ENCODE measurements around the gene MYO18B.

Gene MYO18B

DNA sequence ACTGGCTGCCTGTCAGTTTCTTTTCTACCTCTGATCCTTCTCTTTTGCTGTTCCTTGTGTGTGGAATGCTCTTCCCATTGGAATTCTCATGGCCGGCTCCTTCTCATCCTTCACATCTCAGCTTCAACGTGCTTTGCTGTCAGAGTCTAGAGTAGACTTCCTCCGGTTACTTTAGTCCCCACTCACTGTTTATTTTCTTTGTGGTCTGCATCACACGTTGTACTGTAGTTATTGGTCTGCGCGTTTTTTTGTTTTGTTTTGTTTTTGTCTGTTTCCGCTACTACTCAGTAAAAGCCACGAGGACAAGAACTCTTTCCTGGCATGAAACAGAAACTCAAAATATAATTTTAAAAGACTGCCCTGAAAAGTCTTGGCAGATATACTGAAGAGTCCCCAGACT, 305.9 kb downstream of the MYO18B start:
- DNase-seq (ENCODE audit: insufficient read length, low spot score) (no peak), FAIRE-seq (no peak)
- TF ChIP-seq SPI1 (IDR thresholded peaks at IDR 0.05; ENCODE audit: low read depth, low read length) (no peak), PAX5 (IDR thresholded peaks at IDR 0.05; ENCODE audit: insufficient read depth, low read length, severe bottlenecking) (no peak), TAF1 (IDR thresholded peaks at IDR 0.05; ENCODE audit: low read depth, low read length) (no peak), POU2F2 (IDR thresholded peaks at IDR 0.05; ENCODE audit: low read depth, low read length) (no peak), POLR2AphosphoS5 (IDR thresholded peaks at IDR 0.05; ENCODE audit: low read depth, low read length) (no peak), POLR2A (IDR thresholded peaks at IDR 0.05; ENCODE audit: low read depth, low read length) (no peak)

DNA sequence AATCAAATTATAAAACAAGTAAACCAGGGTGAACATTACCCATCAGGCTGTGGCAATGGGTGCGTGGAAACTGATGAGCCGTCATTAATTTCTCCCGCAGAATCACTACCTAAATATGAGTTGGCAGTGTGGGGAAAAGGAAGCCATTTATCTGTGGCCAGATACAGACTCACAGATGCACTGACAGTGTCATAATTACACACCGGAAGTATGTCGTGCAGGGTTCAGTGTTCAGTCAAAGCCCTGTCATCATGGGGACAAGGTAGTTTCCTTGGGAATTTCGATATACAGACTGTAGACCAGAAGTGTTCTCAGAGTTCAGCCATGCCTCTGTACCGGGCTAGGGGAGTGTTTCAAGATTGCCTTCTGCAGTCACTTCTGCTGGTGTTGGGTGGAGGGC, 308.1 kb downstream of the MYO18B start:
- FAIRE-seq, result no peak
- TF ChIP-seq SPI1 (IDR thresholded peaks at IDR 0.05; ENCODE audit: low read depth, low read length), result no peak
- no peak for DNase-seq (ENCODE audit: insufficient read length, low spot score)

DNA sequence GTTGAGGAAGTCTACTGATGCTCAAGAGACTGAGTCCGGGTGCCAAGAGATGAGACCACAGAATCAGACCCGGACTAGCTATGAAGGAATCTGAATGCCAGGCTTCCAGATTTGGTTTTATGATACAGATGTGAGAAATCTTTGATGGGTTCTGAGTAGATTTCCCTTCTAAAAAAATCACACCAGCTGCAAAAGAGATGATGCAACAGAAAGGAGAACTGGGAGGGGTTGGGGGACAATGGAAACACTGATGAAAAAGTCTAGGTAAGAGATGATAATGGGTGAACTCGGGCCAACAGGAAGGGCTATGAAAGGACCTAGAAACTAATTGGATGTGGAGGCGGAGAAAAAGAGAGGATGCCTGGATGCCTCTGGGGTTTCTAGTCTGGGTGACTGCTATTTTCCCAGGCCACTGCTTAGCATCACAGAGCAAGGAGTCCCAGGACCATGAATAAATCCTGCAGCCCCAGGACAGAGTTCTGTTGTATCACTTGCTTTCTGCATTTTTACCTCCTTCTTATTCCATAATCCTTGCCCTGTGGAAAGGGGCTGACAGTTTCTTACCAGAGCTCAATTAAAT, 311.8 kb downstream of the MYO18B start:
- TF ChIP-seq TAF1 (IDR thresholded peaks at IDR 0.05; ENCODE audit: low read depth, low read length), result no peak
- no peak for TF ChIP-seq POLR2AphosphoS5 (IDR thresholded peaks at IDR 0.05; ENCODE audit: low read depth, low read length)
- no peak for TF ChIP-seq SPI1 (IDR thresholded peaks at IDR 0.05; ENCODE audit: low read depth, low read length)
- no peak for TF ChIP-seq POLR2A (IDR thresholded peaks at IDR 0.05; ENCODE audit: low read depth, low read length)
- no peak for TF ChIP-seq PAX5 (IDR thresholded peaks at IDR 0.05; ENCODE audit: insufficient read depth, low read length, severe bottlenecking)
- FAIRE-seq (no peak), DNase-seq (ENCODE audit: insufficient read length, low spot score) (no peak)

DNA sequence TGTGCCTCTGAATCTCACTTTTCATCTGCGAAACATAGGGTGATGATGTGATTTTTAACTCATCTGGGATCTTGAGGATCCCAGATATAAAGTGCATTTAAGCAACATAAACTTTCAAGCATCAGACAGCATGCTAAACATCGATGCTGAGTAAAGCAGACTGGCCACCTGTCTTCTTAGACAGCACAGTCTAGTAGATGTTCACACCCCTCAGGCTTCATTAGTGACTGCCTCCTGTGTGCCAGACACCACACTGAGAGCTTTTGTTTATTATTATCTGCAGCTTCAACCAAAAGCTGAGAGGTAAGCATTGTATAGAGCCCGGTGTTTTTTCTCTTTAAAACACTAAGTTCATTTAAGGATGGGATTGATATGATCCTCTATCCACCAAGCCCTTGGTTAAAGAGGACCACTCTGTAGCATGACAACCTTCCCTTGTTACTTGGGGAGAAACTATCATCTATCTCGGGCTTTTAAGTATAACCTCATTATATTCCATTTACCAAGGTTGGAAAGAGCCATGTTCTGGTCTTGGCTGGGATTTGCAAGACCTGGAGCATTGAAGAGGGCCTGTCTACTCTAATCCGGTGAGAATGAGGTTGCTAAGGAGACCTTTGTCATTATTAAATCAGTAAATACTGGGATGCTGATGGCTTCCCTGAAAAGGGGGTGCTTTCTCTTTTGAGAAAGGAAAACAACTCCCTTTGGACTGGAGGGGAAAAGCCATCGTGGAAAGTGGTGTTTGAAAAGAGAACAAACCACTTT, 313.0 kb downstream of the MYO18B start:
- no peak for DNase-seq (ENCODE audit: insufficient read length, low spot score)
- TF ChIP-seq POLR2AphosphoS5 (IDR thresholded peaks at IDR 0.05; ENCODE audit: low read depth, low read length) (no peak), POLR2A (IDR thresholded peaks at IDR 0.05; ENCODE audit: low read depth, low read length) (no peak), PAX5 (IDR thresholded peaks at IDR 0.05; ENCODE audit: insufficient read depth, low read length, severe bottlenecking) (no peak), SPI1 (IDR thresholded peaks at IDR 0.05; ENCODE audit: low read depth, low read length) (no peak), TAF1 (IDR thresholded peaks at IDR 0.05; ENCODE audit: low read depth, low read length) (no peak), POU2F2 (IDR thresholded peaks at IDR 0.05; ENCODE audit: low read depth, low read length) (no peak)
- no peak for FAIRE-seq

DNA sequence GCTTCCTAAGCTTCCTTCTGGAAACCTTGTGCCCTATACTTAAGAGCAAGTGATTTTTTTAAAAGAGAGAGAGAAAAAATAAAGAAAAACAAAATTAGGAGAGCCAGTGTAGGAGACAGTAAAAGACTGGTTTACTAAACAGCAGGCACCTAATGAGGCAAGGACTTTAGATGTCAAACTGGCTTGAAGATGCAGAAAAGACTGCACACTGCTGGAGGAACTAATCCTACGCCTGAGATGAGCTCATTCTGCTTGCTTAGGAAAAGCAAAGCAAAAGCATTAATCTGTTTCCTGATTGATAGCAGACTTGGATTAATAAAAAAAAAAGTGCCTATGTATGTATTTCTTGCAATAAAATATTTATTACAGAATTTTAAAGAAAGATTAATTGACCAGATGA, 313.7 kb downstream of the MYO18B start:
- no peak for TF ChIP-seq PAX5 (IDR thresholded peaks at IDR 0.05; ENCODE audit: insufficient read depth, low read length, severe bottlenecking)
- no peak for TF ChIP-seq POU2F2 (IDR thresholded peaks at IDR 0.05; ENCODE audit: low read depth, low read length)
- TF ChIP-seq TAF1 (IDR thresholded peaks at IDR 0.05; ENCODE audit: low read depth, low read length), result no peak
- no peak for TF ChIP-seq POLR2AphosphoS5 (IDR thresholded peaks at IDR 0.05; ENCODE audit: low read depth, low read length)
- TF ChIP-seq SPI1 (IDR thresholded peaks at IDR 0.05; ENCODE audit: low read depth, low read length), result no peak
- no peak for TF ChIP-seq POLR2A (IDR thresholded peaks at IDR 0.05; ENCODE audit: low read depth, low read length)
- DNase-seq (ENCODE audit: insufficient read length, low spot score) (no peak), FAIRE-seq (no peak)

DNA sequence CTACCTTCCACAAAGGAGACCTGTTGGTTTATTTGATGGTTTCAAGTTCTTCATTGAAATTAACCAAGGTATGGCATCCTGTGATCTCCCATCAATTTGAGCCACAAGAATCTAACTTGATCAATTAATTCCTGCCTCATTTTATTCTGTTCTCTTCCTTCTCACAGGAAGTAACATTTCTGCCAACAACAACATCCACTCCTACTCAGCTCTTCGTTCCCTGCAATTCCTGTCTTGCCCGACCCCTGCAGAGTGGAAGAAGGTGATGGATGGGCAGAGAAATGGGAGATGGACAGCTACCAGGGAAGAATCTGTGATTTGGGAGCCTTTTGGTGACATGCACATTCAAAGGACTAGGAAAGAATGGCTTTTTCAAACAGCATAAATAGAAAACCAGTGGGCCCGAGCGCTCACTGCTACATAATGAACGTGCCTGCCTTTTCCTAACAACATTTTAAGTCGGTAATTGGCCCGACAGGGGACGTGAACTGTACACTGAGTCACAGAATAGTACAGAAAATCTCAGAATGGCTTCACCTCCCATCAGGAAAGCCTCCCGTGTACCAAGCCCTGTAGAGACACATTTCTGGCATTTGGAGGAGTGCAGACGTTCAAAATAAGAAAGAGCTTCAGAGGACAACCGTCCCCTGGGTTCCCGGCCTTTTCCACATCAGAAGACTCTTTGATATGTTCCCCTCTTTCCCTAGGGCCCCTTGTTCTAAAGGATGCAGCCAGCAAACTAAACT, 314.6 kb downstream of the MYO18B start:
- DNase-seq (ENCODE audit: insufficient read length, low spot score) (no peak), FAIRE-seq (no peak)
- TF ChIP-seq SPI1 (IDR thresholded peaks at IDR 0.05; ENCODE audit: low read depth, low read length) (no peak), POU2F2 (IDR thresholded peaks at IDR 0.05; ENCODE audit: low read depth, low read length) (no peak), POLR2A (IDR thresholded peaks at IDR 0.05; ENCODE audit: low read depth, low read length) (no peak), PAX5 (IDR thresholded peaks at IDR 0.05; ENCODE audit: insufficient read depth, low read length, severe bottlenecking) (no peak), TAF1 (IDR thresholded peaks at IDR 0.05; ENCODE audit: low read depth, low read length) (no peak), POLR2AphosphoS5 (IDR thresholded peaks at IDR 0.05; ENCODE audit: low read depth, low read length) (no peak)

- FAIRE-seq, result no peak
- DNase-seq (ENCODE audit: insufficient read length, low spot score), result no peak
- no peak for TF ChIP-seq SPI1 (IDR thresholded peaks at IDR 0.05; ENCODE audit: low read depth, low read length)
- TF ChIP-seq PAX5 (IDR thresholded peaks at IDR 0.05; ENCODE audit: insufficient read depth, low read length, severe bottlenecking), result no peak
- TF ChIP-seq TAF1 (IDR thresholded peaks at IDR 0.05; ENCODE audit: low read depth, low read length), result no peak
- TF ChIP-seq POU2F2 (IDR thresholded peaks at IDR 0.05; ENCODE audit: low read depth, low read length), result no peak
- no peak for TF ChIP-seq POLR2A (IDR thresholded peaks at IDR 0.05; ENCODE audit: low read depth, low read length)
- no peak for TF ChIP-seq POLR2AphosphoS5 (IDR thresholded peaks at IDR 0.05; ENCODE audit: low read depth, low read length)
These were observed 315.7 kb downstream of the MYO18B start for GRCh38 chr22:26057731-26058130.

GRCh38 chr22:26064048-26064447, 322.1 kb downstream of the MYO18B start:
- TF ChIP-seq POLR2A (IDR thresholded peaks at IDR 0.05; ENCODE audit: low read depth, low read length), result no peak
- TF ChIP-seq SPI1 (IDR thresholded peaks at IDR 0.05; ENCODE audit: low read depth, low read length), result no peak
- no peak for TF ChIP-seq POU2F2 (IDR thresholded peaks at IDR 0.05; ENCODE audit: low read depth, low read length)
- no peak for TF ChIP-seq TAF1 (IDR thresholded peaks at IDR 0.05; ENCODE audit: low read depth, low read length)
- no peak for TF ChIP-seq POLR2AphosphoS5 (IDR thresholded peaks at IDR 0.05; ENCODE audit: low read depth, low read length)
- TF ChIP-seq PAX5 (IDR thresholded peaks at IDR 0.05; ENCODE audit: insufficient read depth, low read length, severe bottlenecking), result no peak
- FAIRE-seq, result no peak
- no peak for DNase-seq (ENCODE audit: insufficient read length, low spot score)

GRCh38 chr22:26065847-26066246, 323.9 kb downstream of the MYO18B start:
- TF ChIP-seq SPI1 (IDR thresholded peaks at IDR 0.05; ENCODE audit: low read depth, low read length), result no peak
- TF ChIP-seq POLR2A (IDR thresholded peaks at IDR 0.05; ENCODE audit: low read depth, low read length), result no peak
- TF ChIP-seq POLR2AphosphoS5 (IDR thresholded peaks at IDR 0.05; ENCODE audit: low read depth, low read length), result no peak
- TF ChIP-seq POU2F2 (IDR thresholded peaks at IDR 0.05; ENCODE audit: low read depth, low read length), result no peak
- no peak for TF ChIP-seq PAX5 (IDR thresholded peaks at IDR 0.05; ENCODE audit: insufficient read depth, low read length, severe bottlenecking)
- TF ChIP-seq TAF1 (IDR thresholded peaks at IDR 0.05; ENCODE audit: low read depth, low read length), result no peak
- DNase-seq (ENCODE audit: insufficient read length, low spot score) (no peak), FAIRE-seq (no peak)
